HG03575 (cell line): Measurements from ENCODE around the gene MOBP.

Experiments
- ATAC-seq: cut with Tn5 transposase; IDR thresholded peaks from one replicate; pipeline ENCODE4 v1.9.1; 2021; ENCODE audit not compliant: unreplicated experiment, insufficient number of reproducible peaks, low FRiP score; ENCODE audit errors: extremely low read depth

The MOBP gene

DNA sequence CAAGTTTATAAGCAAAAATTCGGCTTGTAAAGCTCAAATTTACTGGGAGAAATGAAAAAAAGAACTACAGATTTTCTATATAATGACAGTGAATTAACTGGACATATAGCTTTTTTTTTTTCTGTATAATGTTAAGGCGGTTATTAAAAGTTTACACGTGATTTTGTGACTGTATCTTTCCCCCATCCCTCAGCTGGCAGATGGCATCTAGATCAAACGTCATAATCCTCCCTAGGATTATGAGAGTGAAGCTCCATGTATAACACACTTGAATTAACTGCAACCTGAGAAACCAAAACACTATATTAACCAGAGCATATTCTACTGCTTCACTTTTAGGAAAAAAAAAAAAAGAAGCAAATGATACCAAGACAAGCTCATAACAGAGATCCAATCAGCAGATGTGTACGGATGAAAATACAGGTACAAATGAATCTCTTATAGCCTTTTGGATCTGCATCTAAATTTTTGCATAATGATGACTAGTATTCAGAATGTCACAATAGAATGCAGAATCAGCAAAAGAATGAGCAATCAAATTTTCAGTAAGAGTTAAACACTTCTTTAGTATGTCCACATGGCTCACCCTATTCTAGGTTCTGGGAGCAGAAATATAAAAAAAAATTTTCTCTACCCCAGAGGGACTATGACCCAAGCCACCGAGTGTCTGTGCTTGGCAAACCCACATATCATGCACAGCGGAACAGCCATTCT lies 12.4 kb downstream of the MOBP start:
- no peak for ATAC-seq

DNA sequence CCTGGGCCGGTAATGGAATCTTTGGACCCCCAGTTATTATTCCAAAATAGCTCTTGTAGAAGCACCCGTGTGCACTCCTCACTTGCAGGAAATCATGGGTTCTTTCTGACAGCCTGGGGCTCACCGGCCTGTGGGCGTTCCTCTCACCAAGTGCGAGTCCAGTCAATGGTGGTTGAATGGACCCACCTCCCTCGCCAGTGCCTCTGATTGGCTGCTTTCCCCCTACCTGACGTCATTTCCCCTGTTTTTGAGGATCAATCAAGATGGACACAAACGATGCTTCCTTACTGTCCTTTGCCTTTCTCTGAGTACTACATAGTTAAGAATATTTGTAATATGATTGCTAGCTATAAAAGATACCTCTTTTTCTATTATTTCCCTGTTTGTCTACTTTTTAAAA lies 18.1 kb downstream of the MOBP start:
- no peak for ATAC-seq

DNA sequence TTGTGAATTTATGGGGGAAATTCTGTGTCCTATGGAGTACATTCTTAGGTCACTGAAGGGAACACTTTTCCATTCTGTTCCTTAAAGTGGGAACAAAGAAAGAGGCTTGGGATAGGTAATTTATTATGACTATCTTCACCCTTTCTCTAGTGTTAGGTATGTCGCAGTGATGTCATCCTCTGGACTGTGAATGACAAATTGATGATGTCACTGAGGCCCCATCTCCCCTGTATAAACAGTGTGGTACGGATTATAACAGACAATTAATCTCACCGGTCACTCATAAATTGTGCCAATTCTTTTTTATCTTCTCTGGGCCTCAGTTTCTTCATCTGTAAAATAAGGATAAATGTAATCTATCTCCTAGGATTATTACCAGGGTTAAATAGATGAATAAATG lies 23.5 kb downstream of the MOBP start:
- ATAC-seq: no peak

DNA sequence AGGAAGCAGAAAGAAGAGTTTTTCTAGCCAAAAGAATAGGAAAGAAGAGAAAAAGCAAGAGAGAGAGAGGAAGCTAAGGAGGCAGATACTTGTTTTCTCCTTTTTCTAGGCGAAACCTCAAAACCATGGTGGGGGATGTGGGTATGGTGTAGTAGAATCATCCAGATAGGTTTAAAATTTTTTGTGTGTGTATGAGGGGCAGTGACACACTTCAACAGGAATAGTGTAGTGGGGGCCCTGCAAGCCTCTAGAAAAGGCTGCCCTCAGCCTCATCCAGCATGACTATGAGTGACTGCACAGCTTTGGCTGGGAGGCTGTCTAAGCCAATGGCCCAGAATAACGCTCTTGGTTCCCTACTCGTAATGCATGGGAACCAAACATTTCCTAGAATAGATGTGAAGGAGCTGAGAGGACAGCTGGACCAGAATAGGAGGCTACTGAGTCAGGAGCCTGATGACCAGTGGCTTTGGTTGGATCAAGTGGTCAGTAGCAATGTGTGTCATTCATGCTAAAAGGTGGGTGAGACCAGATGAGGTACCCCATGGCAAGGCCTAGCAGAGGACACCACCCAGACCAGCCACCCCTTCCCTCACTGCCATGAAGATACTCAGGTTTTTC lies 24.4 kb downstream of the MOBP start:
- ATAC-seq: no peak

DNA sequence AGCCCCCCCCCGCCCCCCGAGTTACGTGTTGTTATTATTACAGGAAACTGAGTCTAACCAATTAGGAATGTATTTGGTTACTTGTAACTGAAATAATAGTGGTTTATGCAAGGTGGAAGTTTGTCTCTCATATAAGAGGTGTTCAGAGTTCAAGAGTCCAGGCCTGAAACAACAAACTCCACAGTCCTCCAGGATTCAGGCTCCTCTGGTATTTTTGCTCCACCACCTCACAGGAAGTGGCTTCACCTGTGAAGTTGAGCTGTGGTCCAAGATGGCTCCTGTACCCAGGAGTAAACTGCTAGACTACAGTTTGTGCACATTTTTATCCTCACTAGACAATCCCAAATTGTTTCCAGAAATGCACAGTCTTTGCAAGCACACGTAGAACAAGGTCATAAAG lies 27.3 kb downstream of the MOBP start:
- no peak for ATAC-seq

DNA sequence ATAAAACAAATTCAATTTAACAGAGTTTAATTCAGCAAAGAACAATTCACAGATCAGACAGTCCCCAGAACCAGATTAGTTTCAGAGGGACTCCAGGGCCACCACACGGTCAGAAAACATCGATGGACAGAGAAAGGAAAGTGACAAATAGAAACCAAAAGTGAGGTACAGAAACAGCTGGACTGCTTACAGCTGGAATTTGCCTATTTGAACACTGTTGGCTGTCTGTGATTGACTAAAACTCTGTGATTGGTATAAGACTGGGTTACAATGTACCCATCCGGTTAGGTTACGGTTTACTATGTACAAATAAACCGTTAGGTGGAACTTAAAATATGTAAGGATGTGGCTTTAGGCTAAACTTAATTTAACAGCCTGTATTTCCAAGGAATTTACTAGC lies 30.3 kb downstream of the MOBP start:
- no peak for ATAC-seq

DNA sequence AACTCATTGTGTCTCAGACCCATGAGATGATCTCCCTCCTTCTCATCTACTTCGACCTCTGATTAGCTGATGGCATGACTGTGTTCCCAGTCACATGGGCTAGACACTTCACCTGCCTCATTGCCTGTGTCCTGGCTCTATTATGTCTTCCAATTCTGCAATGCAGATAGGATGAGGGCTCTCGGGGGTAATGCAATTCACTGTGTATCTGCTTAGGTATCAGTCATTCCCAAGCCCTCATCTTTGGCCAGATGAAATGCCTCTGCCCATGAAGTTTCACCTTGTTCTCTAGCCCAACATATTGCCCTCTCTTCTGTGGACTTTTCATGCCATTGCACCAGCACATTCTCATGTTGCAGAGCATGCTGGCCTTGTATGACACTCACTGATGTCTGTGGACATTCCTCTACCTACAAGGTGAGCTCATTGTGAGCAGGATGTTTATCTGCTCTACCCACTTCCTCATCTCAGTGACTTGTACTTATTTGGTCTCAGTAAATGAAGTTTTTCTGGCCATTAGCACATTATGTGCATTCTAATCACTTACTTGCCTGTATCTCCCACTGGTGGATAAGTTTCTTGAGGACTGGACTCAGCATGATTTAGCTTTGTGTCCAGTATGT lies 32.3 kb downstream of the MOBP start:
- no peak for ATAC-seq

DNA sequence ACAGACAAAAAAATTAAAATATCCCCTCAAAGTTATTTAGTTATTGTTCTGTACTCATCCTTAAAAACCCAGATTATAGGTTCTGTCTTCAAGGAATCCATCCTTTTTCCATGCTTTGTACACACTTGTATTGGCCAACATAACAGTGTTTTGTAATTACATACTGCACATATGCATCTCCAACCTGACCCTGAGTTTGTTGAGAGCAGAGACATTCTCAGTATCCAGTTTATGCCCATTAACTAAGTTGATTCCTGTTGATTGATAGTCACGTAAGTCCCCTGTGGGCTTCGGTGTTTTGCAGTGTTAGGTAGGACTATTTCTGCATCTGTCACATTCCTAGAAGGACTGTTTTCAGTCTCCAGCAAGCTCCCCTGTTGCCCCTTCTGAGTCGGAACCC lies 33.6 kb downstream of the MOBP start:
- no peak for ATAC-seq

DNA sequence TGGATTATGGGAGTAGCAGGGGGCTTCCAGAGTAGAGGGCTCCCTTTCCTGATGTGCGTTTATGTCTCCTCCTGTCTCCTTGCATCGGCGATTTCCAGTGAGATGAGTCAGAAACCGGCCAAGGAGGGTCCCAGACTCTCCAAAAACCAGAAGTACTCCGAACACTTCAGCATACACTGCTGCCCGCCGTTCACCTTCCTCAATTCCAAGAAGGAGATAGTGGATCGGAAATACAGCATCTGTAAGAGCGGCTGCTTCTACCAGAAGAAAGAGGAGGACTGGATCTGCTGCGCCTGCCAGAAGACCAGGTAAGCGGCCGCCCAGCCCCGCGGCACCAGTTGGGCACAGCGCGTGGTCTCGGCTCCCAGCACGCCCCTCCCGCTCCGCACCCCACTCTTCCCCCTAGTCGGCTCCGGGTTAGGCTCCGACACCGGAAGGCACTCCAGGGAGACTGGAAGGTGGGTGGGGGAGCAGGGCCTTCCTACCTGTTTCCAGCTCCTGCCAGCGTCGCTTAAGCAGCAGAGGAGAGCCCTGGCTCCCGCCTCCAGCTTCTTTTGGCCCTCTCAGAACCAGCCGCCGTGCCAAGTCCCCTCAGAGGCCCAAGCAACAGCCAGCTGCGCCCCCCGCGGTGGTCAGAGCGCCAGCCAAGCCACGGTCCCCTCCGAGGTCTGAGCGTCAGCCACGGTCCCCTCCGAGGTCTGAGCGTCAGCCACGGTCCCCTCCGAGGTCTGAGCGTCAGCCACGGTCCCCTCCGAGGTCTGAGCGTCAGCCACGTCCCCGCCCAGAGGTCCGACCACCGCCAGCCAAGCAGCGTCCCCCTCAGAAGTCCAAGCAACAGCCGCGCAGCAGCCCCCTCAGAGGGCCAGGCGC lies 34.7 kb downstream of the MOBP start:
- ATAC-seq: no peak

DNA sequence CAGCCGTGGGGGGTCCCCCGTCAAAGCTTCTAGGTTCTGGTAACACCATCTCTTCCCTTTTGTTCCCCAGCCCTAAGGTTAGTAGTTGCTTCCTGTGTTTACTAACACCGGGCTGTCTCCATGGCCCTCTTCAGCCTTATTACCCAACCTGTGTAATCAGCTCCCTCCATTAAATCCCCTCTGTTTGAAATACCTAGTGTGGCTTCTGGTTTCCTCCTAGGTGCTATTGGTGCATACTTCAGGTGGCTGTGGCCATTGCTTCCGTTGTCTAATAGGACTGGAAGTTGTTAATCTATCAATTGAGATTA lies 35.3 kb downstream of the MOBP start:
- ATAC-seq: no peak

DNA sequence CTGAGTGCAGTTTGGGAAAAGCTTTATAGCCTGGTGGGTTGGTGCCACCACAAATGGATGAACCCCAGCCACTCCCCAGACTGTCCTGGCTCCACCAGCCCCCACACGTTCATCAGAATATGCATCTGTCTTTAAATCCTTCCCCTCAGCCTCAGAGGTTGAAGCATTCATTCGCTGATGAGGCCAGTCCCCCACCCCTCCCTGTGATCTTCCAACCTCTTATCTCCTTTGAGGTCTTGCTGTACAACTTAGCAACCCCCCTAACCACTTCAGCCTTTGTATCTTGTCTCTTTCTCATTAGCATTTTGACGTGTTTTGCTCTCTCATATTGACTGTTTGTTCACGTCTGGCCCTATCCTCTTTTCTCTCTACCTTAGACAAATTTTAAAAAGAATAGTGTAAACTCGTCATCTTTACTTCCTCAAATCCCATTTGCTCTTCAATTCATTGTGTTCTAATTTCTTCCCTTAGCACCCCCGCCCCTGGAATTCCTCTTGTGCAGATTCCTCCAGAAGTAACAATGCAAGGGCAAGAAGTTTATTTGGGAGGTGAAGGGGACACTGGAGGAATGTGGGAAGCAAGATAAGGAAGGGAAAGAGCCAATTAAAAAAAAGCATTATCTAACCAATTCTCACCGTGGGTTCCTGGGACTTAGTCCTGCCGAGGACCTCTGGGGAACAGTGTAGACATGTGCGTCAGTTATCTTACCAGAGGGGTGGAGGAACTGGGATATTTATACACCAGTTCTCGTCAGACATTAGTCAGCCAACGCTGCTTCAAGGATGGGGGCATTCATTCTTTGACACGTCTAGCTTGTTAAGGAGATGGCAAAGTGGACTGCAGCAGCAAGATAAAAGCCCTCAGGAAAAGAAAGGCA lies 38.6 kb downstream of the MOBP start:
- ATAC-seq: no peak

DNA sequence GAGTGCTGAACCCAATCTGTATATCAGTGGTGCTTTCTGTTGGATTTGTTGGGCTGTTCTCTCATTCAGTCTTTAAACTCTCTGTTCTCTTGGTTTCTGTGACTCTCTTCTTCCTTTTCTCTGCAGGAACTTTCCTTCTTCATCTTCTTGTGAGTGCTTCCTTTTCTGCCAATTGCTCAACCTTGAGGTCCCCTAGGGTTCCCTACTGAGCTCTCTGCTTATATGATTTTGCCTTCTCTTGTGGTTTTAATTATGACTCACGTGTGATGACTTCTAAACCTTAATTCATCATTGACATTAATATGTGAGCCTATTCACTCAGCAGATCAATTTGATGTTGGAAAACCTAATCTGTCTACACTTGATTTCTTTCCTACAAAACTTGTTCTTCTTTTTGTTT lies 39.4 kb downstream of the MOBP start:
- ATAC-seq: no peak

DNA sequence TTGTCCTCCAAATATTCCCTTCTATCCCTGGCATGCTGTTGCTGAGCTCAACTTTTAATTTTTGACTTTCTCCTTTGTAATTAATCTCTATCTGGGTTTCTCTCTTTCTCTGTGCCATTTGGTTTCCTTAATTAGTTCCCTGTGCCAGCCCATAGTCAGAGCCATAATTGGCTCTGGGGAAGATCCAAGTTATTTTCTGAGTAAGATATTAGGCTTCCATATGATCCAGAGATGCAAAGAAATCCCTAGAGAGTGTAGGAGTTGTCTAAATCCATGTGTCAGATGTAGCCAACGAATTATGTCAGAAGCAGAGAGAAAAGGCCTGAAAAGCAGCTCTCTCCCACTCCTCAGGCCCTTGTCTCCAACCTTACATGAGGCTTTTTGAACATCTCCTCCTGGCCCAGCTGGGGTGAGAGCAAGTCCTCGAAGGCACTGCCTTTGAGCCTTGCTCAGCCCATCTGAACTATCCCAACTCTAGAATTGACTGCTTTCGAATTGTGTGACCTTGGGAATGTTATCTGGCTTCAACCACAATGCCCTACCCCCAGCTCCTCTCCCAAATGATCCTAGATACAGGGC lies 46.4 kb downstream of the MOBP start:
- ATAC-seq: no peak

DNA sequence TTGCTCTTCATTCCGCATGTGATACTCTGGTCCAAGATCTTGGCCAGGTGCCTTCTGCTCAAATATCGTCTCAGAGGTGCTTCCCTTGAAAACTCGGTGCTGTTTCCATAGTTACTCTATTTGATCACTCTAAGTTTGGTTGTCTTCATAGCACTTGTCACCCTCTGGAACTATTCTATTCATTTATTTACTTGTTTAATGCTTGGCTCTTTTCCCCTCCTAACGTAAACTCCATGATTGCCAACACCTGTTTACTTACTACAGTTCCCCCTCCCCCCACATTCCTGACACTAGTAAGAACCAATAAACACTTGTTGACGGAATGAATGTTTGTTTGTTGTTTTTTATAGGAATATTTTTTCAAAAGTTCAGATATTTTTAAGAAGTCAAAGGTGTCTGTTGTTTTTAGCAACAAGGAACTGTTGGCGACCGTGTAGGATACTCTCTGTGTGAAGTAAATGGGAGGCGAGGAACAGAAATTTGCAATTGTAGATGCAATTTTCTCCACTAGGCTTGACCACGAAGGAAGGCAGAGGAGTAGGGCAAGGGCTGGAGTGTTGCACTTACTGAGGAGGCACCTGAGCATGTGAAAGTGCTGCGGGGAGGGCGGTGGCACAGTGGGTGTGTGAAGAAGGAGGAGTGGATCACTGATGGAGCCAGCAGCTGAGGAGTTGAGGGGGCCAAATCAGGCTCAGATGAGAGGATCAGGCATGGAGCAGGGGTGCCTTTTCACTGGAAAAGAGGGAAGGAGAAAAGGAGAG lies 48.4 kb downstream of the MOBP start:
- no peak for ATAC-seq

DNA sequence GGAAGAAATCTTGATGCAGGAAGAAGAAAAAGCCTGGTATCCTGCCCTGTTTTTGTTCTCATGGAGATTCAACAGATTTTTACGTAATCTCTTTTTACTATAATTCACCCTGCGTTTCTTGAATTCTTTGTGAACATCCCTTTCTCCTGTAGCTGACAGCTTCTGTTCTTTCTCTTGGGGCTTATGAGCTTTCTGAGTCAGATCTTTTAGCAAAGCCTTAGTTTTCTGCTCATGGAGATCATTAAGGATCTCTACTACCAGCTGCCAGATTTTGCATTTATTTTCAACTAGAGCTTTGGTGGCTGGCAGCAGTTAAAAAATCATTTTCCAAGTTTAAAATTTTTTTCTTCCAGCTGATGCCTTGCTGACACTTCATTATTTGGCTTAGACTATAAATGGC lies 51.6 kb downstream of the MOBP start:
- ATAC-seq: no peak

DNA sequence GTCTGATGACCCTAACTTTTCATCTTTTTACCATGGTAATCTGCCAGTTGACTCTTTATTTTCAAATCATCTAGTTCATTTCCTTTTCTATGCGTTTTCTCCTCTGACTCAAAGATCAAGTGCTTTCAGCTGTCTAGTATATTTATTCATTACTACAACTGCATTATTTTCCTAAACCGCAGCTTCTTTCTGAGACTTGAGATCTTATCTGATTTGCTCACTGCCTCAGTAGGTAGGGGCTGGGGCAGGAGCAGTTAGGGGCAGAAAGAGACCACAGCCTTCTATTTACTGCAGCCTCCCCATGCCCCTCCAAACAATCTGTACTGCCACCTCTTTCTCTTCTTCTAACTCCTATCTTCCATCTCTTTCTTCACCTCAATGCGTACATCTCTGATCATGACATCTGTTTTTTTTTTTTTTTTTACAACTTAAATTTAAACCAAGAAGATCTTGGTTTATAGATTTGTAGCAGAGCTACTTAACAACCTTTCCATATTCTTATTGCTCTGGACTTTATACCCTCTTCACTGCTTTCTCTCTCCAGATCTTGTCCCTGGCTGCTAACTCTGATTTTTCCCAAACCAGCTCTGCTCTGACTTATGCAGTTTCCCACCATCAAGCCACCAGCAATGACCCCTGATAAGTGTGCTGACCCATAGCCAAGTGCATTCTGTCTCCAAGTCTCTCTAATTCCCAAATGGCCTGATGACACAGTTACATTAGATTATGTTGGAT lies 52.2 kb downstream of the MOBP start:
- ATAC-seq: no peak

DNA sequence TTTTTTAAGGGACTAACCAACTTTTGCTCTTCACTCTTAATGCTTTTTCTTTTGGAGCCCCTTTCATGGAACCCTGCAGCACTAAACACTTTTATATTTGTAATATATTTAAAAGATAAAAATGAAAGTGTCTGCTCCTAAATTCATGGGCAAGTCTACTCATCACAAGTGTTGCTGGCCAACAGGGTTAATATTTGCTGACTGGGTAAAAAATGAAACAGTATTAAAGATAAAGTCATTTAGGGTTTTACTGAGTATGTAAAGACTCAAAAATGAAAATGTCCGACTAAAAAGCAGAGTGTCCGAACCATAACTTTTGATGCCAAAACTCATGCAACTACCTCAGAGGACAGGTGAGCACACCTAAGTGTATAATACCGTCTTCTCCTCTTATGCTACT lies 54.0 kb downstream of the MOBP start:
- ATAC-seq: no peak
